Measurements from ENCODE around the gene RAB7B.
"Not testable (repeated sequence)": the region's sequence is repeated elsewhere in the genome, so short reads cannot be mapped to it uniquely, and the experiment has no call there.

Gene RAB7B

GRCh38 chr1:205996641-205997040 lies 6.6 kb downstream of the RAB7B start:
- DNase-seq (ENCODE audit: low read depth), result not testable (repeated sequence)

GRCh38 chr1:205994346-205994745 lies 8.8 kb downstream of the RAB7B start:
- no peak for DNase-seq (ENCODE audit: low read depth)

- DNase-seq (ENCODE audit: low read depth), result no peak
Observed at GRCh38 chr1:205993068-205993467, 10.1 kb downstream of the RAB7B start.

- DNase-seq (ENCODE audit: low read depth), result no peak
Observed at GRCh38 chr1:205992218-205992882, 10.8 kb downstream of the RAB7B start.

DNA sequence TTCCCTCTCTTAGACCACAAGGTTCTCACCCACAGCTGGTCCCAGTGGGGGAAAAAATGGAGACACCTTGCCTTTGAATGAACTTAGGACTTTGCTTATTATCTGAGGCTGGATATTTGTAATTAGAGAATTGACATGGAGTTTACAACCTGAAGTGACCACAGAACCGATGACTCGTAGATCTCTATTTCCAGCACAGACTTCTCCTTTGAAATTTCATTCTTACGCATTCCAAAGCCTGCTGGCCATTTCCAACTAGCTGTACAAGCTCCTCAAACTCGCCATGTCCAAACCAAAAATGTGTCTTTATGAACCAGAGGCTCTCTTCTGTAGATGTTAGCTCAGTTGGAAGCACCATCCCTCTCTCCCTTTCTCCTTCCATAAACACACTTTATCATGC lies 12.0 kb downstream of the RAB7B start:
- DNase-seq (ENCODE audit: low read depth), result no peak

- no peak for DNase-seq (ENCODE audit: low read depth)
Observed at GRCh38 chr1:205990226-205990625, 13.0 kb downstream of the RAB7B start.

GRCh38 chr1:205989786-205990185 lies 13.4 kb downstream of the RAB7B start:
- no peak for DNase-seq (ENCODE audit: low read depth)

- DNase-seq (ENCODE audit: low read depth), result no peak
Observed at GRCh38 chr1:205988585-205988995, 14.6 kb downstream of the RAB7B start.

DNA sequence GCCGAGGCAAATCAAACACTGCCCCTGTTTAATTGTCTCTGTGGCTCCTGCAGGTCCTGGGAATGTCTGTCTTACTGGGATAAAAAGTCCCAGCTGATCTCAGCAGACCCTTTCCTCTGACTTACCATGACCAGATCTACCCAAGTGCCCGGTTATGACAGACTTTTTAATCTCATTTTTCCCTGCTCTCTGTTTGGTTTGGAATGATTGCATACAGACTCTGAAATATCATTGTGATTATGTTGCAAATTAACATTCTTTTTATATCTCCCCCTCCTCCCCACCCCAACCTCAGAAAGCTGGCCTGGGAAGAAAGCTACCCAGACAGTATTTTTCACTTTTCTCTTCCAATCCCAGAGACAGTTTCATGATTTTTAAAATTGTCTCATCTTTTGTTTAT lies 16.3 kb downstream of the RAB7B start:
- no peak for DNase-seq (ENCODE audit: low read depth)

DNA sequence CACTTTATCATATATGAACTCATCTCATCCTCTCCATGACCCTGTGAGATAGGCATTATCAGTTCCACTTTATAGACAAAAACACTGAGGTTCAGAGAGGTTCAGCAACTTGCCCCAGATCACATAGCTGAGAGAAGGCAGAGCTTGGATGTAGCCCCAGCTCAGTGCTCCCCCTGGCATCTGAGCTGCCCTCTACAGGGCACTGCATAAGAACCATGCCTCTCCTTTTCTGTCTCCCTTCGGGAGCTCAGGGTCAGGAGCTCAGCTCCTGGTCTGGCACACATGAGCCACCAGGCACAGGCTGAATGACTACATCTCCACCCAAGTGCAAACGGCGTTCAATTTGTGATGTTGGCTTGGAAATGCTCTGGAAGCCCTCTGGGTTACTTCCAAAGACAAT lies 16.9 kb downstream of the RAB7B start:
- DNase-seq (ENCODE audit: low read depth), result no peak

DNA sequence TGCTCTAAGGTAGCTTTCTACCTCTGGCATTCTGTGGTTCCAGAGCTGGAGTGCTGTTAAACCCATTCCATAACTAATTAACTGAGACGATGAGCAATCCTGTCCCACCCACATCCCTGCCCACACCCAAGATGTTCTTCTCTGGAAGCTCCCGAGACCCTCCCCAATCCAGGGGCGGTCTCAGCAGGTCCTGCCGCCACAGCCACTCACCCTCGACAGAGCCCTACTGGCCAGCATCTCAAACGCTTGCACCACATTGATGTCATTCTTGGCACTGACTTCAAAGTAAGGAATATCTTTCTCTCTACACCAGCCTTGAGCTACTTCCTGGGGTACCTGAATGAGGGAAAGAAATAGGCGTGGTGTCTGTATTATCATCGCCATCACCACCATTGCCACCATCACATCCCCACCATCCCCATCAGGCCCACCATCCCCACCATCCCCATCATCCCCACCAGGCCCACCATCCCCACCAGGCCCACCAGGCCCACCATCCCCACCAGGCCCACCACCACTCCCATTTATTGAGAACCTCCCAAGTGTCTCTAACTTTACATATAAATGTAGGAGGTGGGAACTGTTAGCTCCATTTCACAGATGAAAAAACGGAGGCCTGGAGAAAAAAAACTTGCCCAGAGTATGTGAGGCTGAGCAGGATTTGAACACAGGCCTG lies 17.7 kb downstream of the RAB7B start:
- DNase-seq (ENCODE audit: low read depth), result no peak

DNA sequence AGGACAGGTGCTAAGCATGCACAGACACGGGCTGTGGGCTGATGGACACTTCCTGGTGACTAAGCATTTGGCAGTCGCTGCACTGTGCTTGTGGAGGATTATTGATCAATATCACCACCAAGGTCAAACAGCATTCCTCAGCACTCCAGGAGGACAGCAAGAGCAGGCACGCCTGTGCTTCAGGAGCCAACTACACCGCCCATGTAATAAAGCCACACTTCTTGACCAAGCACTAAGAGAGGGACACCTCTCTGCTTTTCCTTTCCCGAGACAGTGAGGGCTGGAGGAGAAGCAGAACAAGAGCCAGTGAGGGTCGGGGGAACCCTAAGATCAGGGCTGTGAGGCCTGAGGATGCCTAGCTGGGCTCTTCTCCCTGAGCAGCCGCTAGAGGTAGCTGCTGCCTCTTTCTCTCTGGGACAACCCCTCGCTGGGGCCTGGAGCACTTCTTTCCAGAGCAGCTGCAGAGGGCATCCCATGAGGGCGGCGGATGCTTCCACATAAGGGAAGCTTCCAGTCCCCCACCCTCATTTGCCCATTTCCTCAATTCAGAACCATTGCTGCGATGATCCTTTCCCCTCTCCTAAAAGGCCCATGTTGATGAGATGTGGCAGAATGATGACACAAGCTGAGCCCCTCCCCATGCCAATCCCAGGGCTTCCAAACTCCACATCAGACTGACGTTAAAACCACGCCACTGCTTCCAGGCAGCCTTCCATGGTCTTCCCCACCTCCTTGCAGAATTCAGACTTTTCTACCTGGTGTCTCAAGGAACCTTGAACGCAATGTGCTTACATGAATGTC lies 19.1 kb downstream of the RAB7B start:
- DNase-seq (ENCODE audit: low read depth), result peak; percentile 44

GRCh38 chr1:205981257-205981656 lies 21.9 kb downstream of the RAB7B start:
- no peak for DNase-seq (ENCODE audit: low read depth)

GRCh38 chr1:205980237-205980870 lies 22.8 kb downstream of the RAB7B start:
- no peak for DNase-seq (ENCODE audit: low read depth)

- DNase-seq (ENCODE audit: low read depth), result no peak
Observed at GRCh38 chr1:205979301-205979700, 23.9 kb downstream of the RAB7B start.

GRCh38 chr1:205978676-205979075 lies 24.5 kb downstream of the RAB7B start:
- DNase-seq (ENCODE audit: low read depth), result no peak

- DNase-seq (ENCODE audit: low read depth), result peak; percentile 66
Observed at GRCh38 chr1:205977402-205978014, 25.7 kb downstream of the RAB7B start.

DNA sequence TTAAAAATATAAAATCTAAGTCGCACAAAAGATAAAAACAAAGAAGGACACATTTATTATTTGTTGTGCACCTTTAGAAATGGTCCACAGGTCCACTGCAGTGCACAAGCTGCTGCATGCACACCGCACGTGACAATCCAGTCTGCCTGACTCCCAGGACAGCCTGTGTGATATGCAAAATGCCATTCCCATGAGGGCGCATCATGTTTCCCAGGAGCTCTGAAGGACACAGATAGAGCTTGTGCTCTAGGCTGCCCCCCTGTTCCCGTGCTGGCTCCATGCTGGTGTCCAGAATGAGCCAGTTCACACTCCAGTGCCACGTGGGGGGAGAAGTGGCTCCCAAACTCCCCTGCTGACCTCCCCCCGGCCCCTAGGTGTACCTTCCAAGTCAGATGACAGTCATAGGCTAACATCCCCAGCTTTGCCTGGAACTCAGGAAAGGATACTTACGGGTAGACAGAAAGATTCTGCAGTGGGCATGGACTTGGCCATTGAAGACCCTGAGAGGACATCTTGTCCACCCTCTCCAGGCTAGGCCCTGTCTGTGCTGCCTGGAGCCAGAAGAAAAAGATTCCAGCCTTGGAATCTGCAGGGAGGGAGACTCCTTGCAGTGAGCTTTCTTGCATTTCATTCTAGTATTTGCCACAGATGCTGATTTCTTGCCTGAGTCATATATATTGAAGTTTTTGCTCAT lies 26.3 kb downstream of the RAB7B start:
- DNase-seq (ENCODE audit: low read depth), result peak; percentile 73

DNA sequence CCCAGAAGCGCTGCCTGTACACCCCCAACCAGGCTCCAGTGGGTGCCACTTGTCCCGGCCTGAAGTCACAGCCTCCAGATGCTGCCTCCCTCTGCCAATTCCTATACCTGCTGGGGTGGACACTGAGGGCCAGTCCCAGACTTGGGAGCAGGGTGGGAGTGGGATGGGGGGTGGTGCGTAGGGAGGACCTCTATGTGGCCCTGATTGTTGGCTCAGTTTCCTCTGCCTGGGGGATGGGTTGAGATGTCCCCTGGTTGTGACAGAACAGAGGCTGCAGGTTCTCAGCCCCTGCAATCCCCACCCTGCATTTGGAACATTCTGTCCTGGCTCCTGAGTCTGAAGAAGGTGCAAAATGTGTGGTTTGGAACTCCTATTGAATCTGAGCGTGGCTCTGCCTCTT lies 27.2 kb downstream of the RAB7B start:
- DNase-seq (ENCODE audit: low read depth), result no peak

DNA sequence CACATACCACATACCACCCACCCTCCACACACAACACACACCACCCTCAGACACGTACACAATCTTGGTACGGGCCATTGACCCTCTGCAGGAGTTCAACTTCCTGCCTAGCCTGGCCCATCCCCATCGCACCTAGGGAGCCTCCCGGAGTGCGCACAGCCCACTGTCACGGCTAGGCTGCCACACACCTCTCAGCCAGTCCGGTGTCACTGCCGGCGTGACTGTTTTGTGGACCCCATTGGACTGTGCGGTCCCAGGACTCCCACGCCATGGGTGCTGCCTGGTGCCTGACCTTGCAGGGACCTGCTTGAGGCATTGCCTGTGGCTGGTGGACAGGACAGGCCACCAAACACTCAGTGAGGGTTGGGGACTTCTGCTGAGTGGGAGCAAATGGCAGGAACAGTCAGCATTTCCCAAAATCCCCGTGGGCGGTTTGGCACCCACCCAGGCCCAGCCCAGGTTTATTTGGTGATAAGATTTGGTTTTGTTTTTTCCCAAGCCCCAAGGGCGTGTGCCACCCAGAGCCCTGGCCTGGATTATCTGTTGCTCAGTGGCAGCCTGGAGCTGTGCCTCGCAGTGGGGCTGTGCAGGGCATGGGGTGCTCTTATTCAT lies 27.7 kb downstream of the RAB7B start:
- no peak for DNase-seq (ENCODE audit: low read depth)

- DNase-seq (ENCODE audit: low read depth), result no peak
Observed at GRCh38 chr1:205974712-205975111, 28.5 kb downstream of the RAB7B start.
